Stomach (tissue), 4 donors: ENCODE data around the gene ARHGAP15.

ENCODE experiments used
- CTCF ChIP-seq, 7 experiments: fragments of 450-650 bp in 4 of 7; fragments of 200-600 bp in 3 of 7; sonication (generic) in 3 of 7; IDR thresholded peaks; one replicate each; pipeline ENCODE4 v1.5.1; 2016 to 2019; ENCODE audit warnings: antibody characterized with exemption in 7 of 7, control low read depth in 2 of 7, mild to moderate bottlenecking in 1 of 7
- POLR2A ChIP-seq, 4 donors: fragments of 450-650 bp; IDR thresholded peaks; one replicate each; pipeline ENCODE4 v1.6.1; 2016; ENCODE audit warnings: antibody characterized with exemption in 4 of 4, control low read depth in 2 of 4, mild to moderate bottlenecking in 1 of 4, moderate library complexity in 1 of 4

- TF ChIP-seq CTCF (IDR thresholded peaks at IDR 0.05), result no peak
- no peak for TF ChIP-seq POLR2A (IDR thresholded peaks at IDR 0.05)
These were observed 392.2 kb downstream of the ARHGAP15 start for GRCh38 chr2:143521396-143521795.
